HG02798 (cell line): ENCODE results near the gene CYB561D2.

Experiments used
- ATAC-seq: cut with Tn5 transposase; IDR thresholded peaks from one replicate; pipeline ENCODE4 v1.9.1; 2021; ENCODE audit warnings: mild to moderate bottlenecking; ENCODE audit not compliant: unreplicated experiment, poor library complexity

Gene CYB561D2

DNA sequence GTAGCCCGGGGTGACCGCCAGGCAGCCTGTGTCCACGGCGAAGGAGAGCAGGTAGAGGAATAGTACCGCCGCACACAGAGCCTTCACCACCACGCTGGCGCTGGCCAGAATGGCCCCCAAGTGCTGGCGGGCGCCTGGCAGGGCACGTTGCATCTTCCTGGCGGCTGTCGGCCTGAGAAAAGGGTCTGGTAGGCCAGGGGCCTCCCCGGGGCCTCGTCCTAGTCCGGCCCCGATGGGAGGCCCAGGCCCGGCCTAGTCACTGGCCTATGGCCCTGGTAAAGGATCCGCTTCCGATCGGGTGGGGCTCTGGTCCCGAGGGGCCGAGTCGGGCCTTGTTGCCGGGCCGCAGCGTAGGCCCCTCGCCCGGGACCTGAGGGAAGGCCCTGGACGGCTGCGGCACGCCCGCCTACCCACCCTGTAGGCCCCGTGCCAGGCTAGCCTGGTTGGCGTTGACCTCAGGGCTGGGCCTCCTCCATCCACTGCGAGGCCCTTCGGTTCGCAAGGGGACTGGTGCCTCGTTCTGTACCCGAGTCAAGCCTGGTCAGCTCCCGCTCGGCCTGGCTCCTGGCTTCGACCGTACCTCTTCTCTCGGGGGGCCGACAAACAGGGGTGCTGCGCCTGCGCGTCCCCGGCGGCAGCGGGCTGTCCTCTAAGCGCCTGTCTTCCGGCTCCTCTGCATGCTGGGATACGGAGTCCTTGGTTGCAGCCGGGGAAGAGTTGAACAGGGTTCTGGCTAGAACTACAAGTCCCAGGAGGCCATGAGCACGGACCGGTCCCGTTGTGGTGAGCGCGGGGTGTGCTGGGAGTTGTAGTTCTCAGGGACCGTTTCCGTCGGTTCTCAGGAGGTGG, 8.5 kb downstream of the CYB561D2 start, which contains the start of gene TMEM115:
TSS of gene TMEM115 (minus strand) at position 611 of the 849 bp plus-strand sequence. CDS start at position 153, 458 bp downstream.
- peak; percentile 99 for ATAC-seq

DNA sequence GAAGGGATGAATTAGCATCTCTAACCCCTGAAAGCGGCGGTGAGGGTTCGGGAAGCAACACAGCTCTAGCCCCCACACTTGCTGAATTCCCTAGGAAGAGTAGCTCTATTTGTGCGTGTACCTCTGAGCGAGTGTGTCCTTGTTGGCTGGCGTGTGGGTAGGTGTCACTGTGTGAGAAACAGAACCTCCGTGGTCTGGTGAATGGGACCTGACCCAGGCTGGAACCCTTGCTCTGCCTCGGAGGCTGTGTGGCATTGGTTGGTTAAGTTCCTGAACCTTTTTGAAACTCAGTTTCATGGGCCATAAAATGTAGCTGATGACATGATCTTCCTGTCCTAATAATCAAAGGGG, 9.1 kb downstream of the CYB561D2 start:
- ATAC-seq, result peak; percentile 16

DNA sequence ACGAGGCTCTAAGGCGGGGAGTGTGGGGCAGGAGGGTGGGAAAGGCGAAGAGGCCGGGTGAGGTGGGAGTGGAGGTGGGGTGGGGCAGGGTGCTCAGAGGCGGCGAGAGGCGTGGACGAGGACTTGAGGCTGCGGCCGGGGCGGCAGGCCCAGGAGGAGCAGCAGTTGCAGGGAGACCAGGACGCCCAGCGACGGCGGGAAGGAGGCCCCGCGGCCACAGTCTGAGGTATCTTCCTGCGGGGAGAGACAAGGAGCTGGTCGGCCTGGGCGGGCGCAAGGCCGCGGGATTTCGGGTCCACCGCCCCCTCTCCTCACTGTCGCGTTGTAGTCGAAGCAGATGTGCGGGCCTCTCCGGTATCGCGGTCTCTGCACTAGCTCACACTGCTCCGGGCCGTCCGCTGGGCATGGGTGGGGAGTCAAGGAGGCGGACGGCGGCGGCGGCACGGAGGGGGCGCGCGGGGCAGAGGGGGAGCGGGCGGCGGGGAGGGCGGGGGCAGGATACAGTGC, 14.0 kb downstream of the CYB561D2 start:
- ATAC-seq, result no peak

DNA sequence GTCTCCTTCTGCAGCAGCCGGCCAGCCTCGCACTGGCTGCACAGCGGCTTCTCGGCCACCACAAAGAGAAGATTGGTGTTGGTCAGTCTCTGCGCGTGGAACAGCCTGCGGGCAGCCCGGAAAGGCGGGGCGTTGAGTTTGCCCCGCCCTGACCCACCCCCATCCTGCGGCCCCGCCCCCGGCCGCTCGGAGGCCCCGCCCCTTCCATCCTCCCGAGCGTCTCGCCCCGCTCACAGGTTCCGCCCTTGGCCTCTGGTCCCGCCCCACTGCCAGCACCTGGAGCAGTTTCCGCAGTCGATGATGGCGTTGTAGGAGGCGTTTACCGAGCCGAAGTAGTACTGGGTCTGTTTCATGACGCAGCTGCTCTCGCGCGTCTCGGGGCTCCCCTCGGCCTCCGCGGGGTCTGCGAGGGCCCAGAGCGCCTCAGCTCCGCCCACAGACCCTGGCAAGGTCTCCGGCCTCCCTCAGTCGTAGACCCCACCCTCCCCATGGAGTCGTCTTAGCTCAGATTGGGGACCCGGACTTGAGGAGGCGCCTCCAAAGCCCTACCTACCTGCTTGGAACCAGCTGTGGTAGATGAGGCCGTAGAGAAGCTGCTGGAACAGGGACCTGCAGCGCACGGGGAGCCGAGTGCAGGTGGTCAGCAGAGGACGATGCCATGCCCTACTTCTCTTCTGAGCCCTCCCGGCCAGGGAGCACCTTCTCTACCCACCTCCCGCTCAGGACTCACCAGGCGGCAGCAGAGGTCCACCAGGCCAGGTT, 14.6 kb downstream of the CYB561D2 start:
- ATAC-seq, result peak; percentile 83

DNA sequence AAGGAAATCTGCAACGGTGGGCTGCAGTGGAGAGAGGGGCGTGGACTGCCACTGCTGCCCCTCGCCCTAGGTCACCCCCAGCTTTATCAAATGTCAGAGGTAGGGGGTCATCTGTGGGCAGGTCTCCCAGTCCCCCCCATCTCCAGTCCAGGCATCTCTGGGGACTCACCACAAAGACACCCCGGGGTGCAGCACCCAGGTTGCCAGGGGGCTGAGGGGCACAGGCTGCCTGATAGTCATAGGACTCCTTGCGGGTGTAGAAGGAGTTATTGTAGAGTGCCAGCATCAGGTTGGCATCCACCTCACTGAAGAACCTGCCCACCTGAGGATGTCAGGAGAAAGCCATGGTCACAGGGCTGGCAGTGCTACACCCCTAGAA, 15.2 kb downstream of the CYB561D2 start:
- no peak for ATAC-seq

DNA sequence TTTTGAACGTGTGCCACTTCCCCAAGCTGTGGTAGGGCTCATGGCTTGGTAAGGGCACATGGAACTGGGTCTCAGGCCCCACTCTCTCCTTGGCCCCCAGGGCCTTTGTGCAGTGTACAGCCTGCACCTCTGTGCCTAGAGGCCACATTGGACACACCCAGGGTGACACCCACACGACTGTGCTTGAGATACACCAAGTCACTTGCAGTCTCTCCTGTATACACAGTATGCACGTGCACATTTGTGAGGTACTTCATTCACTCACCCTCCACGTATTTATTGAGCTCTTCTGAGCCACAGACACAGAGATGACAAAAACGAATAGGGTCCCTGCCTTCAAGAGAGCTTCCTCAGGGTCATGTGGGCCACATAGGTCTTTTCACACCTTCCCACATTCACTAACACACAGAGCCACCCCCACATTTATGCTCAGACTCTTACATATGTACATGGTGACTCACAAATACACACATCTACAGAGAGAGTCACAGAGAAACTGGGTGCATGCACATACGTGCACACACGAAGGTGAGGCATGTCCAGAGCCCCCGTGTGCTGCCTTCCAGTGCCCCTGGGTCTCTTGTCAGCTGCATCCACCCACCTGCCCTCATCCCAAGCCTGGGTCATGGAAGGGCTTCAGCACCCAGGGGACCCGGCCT, 18.5 kb downstream of the CYB561D2 start:
- ATAC-seq, result no peak

DNA sequence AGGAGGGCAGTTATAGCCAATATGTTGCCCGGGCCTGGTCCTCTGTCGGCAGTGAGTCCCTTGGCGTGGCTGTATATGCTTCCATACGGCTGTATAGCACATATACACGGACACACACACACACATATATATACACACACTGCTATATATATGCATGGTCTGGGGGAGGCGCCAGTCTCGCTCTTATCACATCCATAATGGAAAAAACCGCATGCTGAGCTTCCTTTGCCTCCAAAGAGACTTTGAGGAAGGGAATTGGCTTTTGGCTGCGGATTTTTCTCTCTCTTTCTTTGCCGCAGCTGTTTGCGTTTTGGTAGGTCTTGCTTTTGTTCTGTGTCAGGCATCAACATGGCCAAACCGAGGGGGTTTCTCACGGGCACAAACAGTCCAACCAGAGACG, 19.9 kb downstream of the CYB561D2 start:
- no peak for ATAC-seq

DNA sequence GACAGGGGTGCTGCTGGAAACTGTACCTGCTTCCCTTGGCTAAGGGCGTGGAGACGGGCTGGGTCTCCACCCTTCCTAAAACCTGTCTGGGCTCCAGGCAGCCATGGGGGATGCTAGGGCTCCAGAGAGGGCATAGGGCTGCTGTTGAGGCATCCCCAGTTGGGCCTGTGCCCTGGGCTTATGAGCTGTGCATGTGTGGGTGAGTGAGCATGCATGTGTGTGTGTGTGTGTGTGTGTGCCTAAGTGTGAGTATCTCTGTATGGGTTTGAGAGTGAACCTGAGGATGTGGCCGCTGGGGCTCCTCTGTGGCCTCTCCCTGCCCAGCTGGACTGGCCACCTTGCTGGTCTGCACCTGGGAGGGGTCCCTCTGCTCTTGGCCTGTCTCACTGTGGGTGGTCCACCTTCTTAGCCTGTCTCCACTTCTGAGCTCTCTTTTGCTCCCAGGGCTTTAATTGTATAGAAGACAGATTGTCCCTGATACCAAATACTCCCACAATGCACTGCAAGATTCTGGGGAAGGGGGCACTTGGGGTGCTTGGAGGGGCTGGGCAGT, 20.5 kb downstream of the CYB561D2 start:
- no peak for ATAC-seq

DNA sequence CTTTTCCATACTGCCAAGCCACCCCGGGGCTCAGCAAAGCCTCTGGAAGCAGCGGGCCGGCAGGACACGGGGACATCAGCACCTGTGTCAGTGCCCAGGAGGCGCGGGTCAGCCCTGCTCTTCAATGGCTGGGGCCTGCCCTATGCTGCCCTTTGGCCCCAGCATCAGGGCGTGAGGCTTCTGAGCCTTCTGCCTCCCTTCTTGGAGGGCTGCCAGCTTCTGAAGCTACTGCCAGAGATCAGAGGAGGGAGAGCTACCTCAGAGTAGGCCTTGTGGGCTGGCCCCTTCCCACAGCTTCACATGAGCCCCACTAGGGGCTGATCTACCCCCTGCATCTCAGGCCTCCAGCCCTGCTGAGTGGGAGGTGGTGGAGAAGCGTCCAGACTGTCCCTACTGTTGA, 21.7 kb downstream of the CYB561D2 start:
- no peak for ATAC-seq

DNA sequence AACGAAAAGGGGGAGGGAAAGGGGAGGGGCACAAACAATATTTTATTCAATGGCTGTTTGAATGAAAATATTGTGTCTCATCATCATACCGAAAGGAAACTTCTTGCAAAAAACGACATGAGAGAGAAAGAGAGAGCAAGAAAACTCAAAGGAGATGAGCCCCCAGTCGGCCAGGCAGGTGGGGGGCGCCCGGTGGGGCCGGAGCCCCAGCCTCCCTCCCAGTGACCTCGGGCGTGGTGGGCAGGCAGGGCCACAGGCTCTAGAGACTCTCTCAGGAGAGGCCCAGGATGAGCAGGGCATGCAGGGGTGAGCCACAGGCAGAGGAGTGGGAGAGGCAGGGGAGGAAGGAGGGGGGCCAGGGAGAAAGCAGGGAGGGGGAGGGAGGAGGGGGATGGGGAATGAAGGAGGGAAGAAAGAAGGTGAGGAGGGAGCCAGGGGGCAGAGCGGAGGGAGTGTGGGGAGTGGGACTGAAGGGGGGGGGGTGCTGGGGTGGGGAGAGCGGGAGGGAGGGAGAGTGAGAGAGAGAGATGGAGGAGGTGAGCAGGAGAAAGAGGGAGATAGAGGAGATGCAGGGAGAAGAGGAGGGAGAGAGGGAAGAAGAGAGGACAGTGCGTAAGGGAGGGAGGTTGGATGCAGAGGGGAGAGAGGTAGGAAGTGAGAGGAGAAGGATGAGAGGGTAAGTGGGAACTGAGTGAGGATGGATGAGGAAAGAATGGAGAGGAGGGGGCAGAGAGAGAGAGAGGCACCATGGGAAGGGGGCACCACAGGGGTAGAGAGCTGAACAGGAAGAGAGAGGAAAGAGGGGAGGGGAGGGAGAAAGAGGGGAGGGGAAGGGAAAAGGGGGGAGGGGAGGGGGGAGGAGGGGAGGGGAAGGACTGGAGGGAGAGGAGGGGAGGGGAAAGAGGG, 22.7 kb downstream of the CYB561D2 start:
- ATAC-seq, result no peak

DNA sequence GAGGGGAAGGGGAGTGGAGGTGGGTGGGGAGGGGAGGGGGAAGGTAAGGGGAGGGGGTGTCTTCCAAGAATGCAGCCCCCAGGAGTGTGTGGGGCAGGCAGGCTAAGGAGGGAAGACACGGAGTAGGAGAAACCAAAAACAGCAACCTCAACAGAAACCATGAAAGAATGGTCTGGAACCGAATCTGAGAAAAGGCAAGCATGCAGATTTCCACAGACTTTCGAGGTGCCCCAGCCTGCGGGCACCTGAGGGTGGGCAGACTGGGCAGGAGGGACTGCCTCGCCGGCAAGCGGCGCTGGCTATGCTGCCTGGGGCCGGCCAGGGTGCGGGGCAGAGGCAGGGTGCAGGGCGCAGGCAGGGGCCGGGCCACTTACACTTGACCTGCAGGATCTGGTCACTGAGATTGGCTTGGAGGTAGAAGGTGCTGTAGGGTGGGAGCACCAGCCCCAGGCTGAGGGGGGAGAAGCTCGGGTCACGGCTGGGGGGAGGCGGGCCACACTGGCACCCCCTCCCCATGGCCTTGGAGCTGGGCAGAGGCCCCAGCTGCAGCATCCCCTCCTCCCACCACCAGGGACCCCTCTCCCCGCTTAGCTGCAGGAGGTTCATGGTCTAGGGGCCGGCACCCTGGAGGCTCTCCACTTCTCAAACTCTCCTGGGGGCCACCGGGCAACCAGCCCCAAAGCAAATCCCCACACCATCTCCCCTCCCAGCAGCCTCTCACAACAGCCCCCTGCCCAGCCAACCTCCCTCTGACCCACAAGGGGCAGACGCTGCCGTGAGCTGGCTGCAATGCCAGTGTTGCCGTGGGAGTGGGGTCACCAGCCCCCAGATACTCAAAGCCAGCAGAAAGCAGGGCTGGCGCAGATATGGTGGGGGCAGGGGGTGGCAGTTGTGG, 23.9 kb downstream of the CYB561D2 start:
- no peak for ATAC-seq

DNA sequence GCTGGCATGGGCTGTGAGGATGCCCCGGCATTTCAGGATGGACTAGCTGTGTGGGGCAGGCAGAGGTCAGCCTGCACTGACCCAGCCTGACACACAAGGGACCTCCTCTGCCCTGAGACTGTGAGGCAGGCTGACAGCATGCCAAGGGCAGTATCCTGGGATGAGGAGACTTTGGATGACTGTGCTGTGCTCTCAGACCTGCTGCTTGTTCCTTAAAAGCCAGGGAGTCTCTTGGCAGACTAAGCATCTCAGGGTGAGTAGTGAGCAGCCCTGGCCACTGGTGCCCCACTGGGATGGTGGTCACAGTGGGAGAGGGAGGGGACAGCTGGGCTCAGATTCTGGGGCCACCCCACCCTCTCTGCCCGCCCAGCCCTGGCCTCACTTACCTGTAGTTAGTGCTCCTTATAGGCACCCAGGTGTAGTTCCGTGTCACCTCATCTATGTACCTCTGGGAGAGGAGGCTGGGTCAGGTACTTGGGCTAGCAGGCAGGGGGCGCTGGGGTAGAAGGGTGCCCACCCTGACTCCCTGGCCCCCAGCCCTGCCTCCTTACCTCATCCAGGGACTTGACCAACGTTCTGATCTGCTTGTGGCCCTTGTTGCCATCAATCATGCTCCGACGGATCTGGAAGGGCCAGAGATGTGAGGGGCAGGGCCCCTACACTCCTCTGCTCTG, 24.7 kb downstream of the CYB561D2 start:
- no peak for ATAC-seq

DNA sequence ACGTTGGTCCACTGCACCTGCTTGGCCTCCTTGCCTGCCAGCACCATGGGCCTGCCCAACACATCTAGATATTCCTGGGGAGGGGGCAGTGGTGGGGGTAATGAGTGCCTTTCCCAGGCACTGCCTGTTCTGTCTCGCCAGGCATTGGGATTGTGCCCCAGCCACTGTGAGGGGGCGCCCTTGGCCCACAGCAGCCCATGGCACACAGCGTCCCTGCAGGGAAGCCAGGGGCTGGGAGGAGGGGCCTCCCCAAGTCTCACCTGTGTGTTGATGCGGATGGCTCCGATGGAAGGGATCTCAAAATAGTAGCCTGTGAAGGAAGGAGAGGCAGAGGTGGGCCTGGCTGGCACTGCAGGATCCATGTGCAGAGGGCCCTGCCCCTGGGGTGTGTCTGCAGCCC, 27.4 kb downstream of the CYB561D2 start:
- ATAC-seq, result no peak

DNA sequence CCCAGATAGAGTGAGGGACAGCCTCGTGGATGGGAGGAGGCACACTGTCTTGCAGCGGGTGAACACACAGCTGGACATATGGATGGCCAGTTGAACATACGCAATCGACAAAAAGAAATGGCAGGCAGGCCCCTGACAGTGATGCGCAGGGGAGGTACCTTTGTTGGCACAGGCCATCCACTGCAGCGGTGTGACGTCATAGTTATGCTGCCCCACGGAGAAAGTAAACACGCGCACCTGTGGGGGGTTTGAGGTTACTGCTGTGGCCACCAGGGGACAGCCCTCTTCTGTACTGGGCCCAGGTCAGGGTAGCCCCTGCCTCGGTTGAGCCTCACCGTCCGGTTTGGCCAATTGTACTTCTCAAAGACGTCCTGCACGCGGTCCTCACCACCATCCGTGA, 28.1 kb downstream of the CYB561D2 start:
- ATAC-seq, result no peak

DNA sequence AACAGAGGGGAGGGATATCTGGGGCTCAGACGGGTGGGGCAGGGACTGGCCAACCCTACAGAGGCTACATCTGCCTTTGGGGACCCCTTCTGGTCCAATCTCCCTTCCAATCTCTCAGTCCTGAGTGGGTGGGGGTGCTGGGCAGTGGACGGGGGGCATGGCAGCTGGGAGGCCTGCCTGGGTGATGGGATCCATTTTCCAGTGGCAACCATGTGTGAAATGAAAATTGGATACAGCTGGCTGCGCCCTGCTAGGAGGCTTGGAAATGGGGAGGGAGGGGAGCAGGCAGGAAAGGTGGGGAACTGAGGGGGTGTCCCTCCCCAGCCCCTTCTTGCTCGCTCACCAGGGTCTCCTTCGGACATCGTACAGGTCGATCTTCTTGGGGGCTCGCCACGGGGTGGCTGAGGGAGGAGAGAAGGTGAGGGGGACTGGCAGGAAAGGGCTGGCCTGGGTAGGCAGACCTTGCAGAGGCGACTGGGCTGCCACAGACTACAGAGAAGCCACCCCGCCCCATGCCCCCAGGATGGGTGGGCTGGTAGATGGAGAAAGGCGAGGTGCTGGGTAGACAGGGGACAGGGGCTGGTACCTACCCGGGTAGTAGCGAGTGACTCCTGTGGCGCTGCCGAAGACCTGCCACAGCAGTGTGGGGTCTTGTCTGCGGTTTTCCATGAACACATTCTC, 29.9 kb downstream of the CYB561D2 start:
- ATAC-seq, result no peak

DNA sequence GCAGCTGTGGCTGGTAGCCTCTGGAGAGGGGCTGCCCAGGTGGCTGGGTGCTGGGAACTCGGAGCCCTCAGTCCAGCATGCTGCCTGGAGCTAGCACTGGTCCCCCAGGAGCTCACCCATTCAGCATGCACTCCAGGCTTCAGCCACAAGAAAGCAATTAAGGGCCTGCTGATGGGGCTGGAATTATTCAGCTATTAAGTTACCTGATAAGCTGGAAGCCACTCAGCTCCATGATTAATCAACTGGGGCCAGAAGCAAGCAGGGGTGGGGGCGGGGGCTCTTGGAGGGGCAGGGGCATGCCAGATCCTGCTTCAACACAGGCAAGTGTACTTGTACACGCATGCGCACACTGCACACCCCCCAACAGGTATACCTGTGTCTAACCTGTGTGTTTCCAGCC, 30.7 kb downstream of the CYB561D2 start:
- no peak for ATAC-seq

DNA sequence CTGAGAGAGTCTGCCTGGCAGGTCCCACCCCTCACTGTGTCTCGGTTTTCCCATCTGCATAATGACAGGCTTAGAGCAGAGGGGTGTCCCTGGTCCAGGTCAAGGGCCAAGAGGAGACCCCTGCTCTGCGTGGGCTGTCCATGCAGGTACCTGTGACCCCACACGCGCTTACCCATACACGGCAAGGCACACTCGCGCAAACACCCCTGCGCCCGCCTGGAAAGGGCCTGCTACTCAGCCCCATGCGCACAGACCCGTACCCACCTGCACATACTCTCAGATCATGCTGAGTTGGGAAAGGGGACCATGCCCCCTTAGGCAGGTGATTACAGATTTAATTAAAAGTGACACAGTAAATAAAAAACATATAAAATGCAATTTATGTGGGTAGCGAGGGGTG, 32.1 kb downstream of the CYB561D2 start:
- ATAC-seq, result no peak

DNA sequence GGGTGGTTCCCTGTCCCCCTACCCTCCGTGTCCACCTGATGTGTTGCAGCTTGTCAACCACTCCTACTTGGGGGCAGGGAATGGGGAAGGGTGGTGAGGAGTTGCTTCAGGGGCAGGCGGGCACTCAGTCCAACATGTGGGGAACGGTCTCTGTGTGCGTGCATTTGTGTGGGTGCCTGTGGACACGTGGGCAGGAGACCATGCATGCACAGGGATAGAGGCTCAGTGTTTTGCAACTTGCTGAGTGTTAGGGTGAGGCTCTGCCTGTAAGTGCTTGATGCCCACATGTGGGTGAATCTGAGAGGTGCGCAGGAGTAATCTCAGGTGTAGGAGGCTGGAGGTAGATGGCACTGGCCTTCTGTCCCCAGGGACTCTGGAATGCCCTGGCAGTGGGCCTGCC, 33.1 kb downstream of the CYB561D2 start:
- no peak for ATAC-seq
